ENCODE measurements around the gene UBL4A. TPM values are rescaled to one million over a fixed set of nuclear protein-coding genes. Genes with fewer than 3 reads are reported as not detected.

UBL4A gene
- polyA plus RNA-seq, 1 experiment = 33.3 TPM

GRCh38 chrX:154513716-154514115 lies 27.3 kb upstream of the UBL4A start:
- no peaks in the 10 kb centered on the region for H3K36me3 ChIP-seq (ENCODE audit: control insufficient read depth, insufficient read depth, low read length)
- DNase-seq (ENCODE audit: low read depth) = no peak
- TF ChIP-seq, protein P1, sequence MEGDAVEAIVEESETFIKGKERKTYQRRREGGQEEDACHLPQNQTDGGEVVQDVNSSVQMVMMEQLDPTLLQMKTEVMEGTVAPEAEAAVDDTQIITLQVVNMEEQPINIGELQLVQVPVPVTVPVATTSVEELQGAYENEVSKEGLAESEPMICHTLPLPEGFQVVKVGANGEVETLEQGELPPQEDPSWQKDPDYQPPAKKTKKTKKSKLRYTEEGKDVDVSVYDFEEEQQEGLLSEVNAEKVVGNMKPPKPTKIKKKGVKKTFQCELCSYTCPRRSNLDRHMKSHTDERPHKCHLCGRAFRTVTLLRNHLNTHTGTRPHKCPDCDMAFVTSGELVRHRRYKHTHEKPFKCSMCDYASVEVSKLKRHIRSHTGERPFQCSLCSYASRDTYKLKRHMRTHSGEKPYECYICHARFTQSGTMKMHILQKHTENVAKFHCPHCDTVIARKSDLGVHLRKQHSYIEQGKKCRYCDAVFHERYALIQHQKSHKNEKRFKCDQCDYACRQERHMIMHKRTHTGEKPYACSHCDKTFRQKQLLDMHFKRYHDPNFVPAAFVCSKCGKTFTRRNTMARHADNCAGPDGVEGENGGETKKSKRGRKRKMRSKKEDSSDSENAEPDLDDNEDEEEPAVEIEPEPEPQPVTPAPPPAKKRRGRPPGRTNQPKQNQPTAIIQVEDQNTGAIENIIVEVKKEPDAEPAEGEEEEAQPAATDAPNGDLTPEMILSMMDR (IDR thresholded peaks at IDR 0.05; ENCODE audit: insufficient read depth, low read depth, low read length) = no peak
- no peaks in the 10 kb centered on the region for H3K27me3 ChIP-seq (ENCODE audit: control insufficient read depth, insufficient read depth, low read length)
- no peak overlapping the region for H3K4me3 ChIP-seq (ENCODE audit: low read depth, low read length)
- ChIA-PET POLR2A (no interaction called here), CTCF (no interaction called here)

GRCh38 chrX:154512879-154513553 lies 26.6 kb upstream of the UBL4A start:
- CTCF ChIA-PET = interaction anchor here (1.1 kb wide), 1 partner anchor 17 kb away, joined by 3 read pairs; no protein-coding TSS in a partner anchor
- no peak overlapping the region for H3K4me3 ChIP-seq (ENCODE audit: low read depth, low read length)
- no peak for DNase-seq (ENCODE audit: low read depth)
- H3K36me3 ChIP-seq (ENCODE audit: control insufficient read depth, insufficient read depth, low read length) = peaks cover 2% of the 10 kb centered on the region
- no peaks in the 10 kb centered on the region for H3K27me3 ChIP-seq (ENCODE audit: control insufficient read depth, insufficient read depth, low read length)
- TF ChIP-seq, protein P1 (IDR thresholded peaks at IDR 0.05; ENCODE audit: insufficient read depth, low read depth, low read length) = no peak
- POLR2A ChIA-PET = no interaction called here

DNA sequence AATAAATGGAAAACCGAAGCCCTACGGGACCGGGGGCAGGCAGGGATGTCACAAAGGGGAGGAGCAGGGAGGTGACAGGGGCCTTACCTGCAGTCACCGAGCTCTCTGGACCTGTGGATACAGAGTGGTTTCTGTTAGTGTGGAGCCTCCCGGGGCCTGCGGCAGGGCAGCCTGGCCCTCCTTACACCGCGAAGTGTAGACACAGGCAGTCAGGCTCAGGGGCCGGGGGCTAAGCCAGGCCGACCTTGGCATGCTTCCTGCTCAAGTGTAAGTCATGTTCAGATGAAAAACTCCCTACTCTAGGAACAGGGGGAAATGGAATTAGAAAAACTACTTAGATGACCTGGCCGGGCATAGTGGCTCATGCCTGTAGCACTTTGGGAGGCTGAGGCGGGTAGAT lies 25.3 kb upstream of the UBL4A start:
- POLR2A ChIA-PET = no interaction called here
- TF ChIP-seq, protein P1 (IDR thresholded peaks at IDR 0.05; ENCODE audit: insufficient read depth, low read depth, low read length) = no peak
- Histone ChIP-seq H3K36me3 (ENCODE audit: control insufficient read depth, insufficient read depth, low read length) (peaks cover 2% of the 10 kb centered on the region), H3K27me3 (ENCODE audit: control insufficient read depth, insufficient read depth, low read length) (no peaks in the 10 kb centered on the region), H3K4me3 (ENCODE audit: low read depth, low read length) (no peak overlapping the region)
- CTCF ChIA-PET = interaction anchor here (0.6 kb wide), 1 partner anchor 35 kb away, joined by 3 read pairs; the partner anchor contains the start of gene IKBKG
- no peak for DNase-seq (ENCODE audit: low read depth)

- Histone ChIP-seq H3K4me3 (ENCODE audit: low read depth, low read length) (no peak overlapping the region), H3K36me3 (ENCODE audit: control insufficient read depth, insufficient read depth, low read length) (peaks cover 2% of the 10 kb centered on the region), H3K27me3 (ENCODE audit: control insufficient read depth, insufficient read depth, low read length) (no peaks in the 10 kb centered on the region)
- no peak for DNase-seq (ENCODE audit: low read depth)
- ChIA-PET POLR2A (no interaction called here), CTCF (no interaction called here)
- TF ChIP-seq, protein P1 (IDR thresholded peaks at IDR 0.05; ENCODE audit: insufficient read depth, low read depth, low read length) = no peak
These were observed 23.0 kb upstream of the UBL4A start for GRCh38 chrX:154509455-154509854.

- DNase-seq (ENCODE audit: low read depth) = no peak
- no peak overlapping the region for H3K4me3 ChIP-seq (ENCODE audit: low read depth, low read length)
- H3K36me3 ChIP-seq (ENCODE audit: control insufficient read depth, insufficient read depth, low read length) = peaks cover 2% of the 10 kb centered on the region
- ChIA-PET CTCF (no interaction called here), POLR2A (no interaction called here)
- TF ChIP-seq, protein P1 (IDR thresholded peaks at IDR 0.05; ENCODE audit: insufficient read depth, low read depth, low read length) = no peak
- no peaks in the 10 kb centered on the region for H3K27me3 ChIP-seq (ENCODE audit: control insufficient read depth, insufficient read depth, low read length)
These were observed 21.9 kb upstream of the UBL4A start for GRCh38 chrX:154508384-154508745.

Data from BJ (cell line).